ENCODE data around the gene SMCO4.

The SMCO4 gene

DNA sequence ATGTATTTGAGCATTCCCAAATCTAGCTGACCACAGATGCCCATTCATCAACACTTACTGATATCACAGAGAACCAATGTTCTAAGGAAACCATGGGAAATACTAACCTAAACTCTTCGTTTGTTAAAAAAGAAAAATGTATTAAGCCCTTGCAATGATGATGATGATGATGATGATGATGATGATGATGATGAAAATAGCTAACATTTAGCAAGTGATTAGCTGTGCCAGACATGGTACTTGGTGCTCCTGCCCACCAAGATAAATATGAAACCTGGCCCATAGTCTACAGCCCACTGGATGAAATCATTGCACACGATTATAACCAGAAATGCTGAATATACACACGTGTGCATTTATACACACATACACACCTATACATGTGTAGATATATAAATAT, 37.5 kb downstream of the SMCO4 start:
- DNase-seq (ENCODE audit: low spot score) (no peak), FAIRE-seq (no peak)

DNA sequence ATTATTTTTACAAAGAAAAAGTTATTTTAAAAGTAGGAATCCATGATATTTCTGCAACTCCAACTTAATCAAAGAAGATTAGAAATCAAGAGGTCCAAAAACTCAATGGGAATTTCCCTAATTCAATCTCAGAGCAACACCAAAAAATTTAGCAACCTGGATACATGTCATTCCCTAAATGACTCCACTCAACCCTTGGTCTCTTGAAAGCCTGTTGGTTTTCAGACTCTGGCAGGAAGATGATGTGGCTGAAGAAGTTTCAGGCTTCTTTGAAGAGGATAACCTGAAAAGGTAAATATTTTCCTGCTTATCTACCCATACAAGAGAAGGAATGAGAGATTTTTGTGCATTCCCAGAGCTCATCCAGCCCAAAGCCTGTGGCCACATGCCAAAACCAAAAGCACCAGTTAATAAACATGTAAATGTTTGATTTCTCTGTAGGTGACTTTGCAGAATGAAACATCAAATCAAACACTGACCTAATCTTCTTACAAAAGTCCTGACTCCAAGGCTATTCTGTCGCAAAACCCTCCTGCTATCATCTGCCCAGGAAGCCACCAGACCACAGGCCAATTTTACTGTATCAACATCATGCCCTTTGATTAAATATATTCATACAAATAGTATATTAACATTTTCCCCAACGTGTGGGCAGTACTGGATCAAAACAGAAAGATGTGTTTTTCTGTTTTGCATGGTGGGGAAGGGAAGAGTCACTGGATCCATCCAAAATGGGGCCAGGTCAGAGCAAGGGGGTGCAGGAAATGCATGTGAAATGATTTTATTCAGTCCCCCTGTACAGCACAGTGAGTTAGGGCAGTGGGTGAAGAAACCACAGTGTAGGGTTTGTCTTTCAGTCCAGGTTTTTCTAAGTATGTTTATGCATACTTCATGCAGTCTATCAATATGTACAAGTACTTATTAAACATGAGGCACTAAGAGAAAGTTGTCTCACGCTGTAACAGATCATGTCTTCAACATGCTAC, 38.8 kb downstream of the SMCO4 start:
- FAIRE-seq (no peak), DNase-seq (ENCODE audit: low spot score) (no peak)

DNA sequence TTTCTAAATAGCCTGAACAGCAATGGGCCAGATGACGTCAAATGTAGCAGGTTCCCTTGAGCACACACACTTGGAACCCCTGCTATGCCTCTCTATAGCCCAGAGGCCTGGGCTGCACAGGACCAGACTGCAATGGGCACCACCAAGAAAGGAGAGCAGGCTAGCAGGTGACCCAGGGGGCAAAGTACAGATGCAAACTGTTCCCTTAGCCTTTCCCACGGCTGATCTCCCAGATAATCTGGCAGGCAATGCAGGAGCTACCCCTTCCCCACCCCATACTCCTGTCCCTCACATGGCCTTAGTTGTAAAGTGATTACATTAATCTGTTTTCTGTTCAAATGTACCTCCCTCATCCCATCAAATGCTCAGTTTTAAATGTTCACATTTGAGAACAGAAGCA, 41.3 kb downstream of the SMCO4 start:
- no peak for DNase-seq (ENCODE audit: low spot score)
- FAIRE-seq, result no peak

DNA sequence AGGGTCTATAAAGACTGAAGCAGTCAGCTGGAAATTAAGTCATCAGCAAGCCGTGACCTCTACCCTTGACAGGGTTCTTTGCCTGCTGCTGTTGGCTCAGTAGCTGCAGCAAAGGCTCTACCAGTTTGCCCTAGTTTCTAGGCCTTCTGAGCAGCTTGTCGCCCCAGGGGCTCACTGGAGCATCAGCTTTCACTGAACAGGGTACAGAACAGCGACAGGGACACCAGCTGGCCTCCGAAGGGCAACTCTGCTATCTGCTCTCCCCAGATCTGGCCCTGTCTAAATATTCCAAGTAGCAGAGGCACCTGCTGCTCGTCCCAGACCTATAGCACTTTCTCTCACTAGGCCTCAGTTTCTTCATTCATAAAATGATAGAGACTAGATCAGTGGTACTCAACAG, 42.4 kb downstream of the SMCO4 start:
- FAIRE-seq, result no peak
- no peak for DNase-seq (ENCODE audit: low spot score)

DNA sequence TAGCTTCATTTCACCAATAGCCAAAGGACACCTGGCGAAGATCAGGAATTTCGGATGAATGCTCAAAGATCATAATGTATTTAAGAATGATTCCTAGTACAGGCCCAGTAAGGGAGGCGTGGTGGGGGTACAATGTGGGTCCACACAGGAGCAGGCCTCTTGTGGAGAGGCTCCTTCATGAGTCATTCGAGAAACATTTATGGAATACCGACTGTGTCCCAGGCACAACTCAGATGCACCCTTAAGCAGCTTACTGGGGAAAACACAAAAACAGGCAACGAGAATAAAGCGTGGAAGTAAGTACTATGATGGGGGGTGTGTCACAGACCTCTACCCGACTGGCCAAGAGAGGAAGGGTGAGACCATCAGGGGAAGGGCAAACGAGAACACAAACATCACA, 44.5 kb downstream of the SMCO4 start:
- FAIRE-seq (no peak), DNase-seq (ENCODE audit: low spot score) (peak; percentile 75)

DNA sequence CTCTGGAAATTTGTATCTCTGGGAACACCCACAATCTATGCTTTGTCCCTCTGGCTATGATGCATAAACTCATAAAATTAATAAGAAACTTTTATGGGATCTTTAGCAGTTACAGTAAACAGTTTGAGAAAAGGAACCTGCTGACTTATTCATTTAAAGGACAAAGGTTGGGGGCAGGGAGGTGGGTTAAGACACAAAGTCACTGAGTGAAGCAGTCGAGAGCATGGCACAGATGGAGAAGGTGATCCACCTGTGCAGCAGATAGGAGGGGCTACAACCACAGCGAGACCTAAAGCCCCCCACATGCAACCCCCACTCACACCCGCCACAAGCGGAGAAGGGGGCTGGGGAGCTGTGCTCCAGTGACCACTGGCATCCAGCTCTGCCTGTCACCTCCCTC, 45.0 kb downstream of the SMCO4 start:
- FAIRE-seq (no peak), DNase-seq (ENCODE audit: low spot score) (no peak)

DNA sequence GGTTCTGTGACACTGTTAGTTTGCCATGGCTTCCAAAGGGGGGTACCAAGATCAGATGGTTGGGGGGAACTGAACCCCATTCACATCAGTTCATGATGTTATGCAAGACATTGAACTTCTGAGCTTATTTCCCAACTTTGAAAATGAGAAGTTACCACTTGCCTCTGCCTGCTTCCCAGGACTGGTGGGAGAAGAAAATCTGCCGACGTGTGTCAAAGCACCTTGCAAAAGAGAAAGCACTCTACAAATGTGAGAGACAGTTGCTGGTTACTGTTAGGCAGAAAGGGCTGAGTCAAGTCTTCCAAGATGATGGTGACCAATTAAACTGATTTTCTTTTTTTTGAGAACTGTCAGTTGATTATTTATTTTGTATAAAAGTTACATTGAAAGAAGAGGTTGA, 45.6 kb downstream of the SMCO4 start:
- DNase-seq (ENCODE audit: low spot score), result no peak
- FAIRE-seq, result no peak

DNA sequence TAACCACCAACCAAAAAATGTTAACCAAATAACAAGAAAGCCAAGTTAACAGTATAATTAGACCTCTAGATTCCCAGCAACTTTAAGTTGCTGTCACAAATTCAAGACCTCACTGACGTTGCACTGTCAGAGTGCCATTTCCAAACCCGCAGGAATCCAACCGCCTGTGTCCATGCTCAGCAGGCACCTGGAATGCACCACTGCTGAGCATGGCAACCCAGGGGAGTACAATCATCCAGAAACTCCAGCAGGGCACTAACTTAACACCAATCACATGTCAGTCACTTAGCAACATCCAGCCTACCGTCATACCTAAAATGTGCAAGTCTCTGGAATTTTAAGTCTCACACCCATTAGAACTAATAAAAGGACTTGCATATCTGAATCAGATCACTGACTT, 48.8 kb downstream of the SMCO4 start:
- no peak for FAIRE-seq
- no peak for DNase-seq (ENCODE audit: low spot score)

DNA sequence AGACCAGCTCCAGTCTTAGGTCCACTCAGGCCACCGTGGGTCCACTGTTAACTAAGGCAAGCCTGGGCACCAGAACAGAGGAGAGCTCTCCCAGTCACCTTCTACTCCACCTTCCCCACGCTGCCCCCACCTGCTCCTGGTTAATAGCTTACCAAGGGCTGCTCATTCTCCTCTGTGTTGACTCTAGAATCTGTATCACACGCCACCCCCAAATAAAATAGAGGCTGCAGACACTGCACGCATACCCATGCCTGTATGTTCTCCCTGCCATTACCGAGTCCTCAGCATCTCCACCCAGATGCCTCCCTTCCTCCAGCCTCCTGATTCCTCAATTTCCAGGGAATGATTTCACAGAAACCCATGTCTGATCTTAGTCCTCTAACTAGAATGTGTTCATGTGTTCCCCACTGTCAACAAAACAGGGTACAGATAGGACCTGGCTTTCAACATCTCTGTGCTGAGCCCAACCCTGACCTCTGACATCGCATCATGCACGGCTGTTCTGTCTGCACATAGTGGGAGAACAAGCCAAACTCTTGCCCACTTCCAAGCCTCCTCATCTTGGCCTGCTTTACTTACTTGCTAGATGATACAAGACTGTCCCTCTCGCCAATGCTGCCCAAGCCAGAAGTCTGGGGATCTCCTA, 49.8 kb downstream of the SMCO4 start:
- DNase-seq (ENCODE audit: low spot score), result no peak
- no peak for FAIRE-seq

DNA sequence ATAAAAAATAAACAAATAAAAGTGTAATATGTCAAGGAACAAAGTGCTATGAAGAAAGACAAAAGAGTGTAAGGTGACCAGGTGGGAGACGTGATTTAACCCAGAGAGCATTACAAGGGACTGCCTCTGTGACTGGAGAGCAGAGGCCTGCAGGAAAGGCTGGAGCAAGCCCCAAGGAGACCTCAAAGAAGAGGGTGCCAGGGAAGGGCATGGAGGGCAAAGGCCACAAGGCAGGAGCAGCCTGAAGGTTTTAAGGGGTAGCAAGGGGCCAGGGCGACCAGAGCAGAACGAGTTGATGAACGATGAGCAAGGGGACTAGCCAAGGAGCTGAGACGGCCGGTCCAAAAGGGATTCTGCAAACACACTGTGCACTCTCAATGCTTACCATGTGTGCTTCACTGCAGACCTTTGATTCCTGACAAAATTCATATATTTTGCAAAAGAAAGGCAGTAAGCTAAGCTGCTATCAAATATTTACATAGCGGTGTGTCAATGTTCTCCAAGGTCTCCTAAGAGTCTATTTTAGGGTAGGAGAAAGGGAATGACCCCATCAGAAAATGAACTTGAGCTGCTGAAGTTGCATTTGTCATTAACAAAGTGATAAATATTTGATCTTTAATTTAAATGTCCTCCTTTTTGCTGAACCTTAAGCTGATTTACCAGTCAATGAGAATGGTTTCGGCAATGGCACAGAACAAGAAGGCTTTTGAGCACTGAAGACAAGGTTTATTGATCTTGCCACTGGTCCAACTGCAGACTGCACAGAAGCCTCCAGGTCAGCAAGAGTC, 50.5 kb downstream of the SMCO4 start:
- FAIRE-seq (no peak), DNase-seq (ENCODE audit: low spot score) (no peak)

DNA sequence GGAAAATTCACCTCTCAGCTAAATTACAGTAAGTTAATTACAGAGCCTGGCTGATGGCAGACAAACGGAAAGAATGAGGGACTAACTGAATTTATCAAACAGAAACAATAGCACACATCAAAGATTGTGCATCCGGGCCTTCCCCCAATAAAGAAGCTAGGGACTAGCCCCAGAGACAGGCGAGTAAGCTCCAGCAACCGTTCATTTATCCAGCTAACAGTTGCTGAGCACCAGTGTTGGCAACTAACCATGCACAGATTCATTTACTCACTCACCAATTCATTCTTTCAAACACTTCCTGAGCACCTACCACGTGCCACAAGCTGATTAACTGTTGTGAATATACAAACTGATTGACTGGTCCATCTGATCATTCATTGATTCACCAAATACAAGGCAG, 51.2 kb downstream of the SMCO4 start:
- no peak for FAIRE-seq
- DNase-seq (ENCODE audit: low spot score), result no peak

DNA sequence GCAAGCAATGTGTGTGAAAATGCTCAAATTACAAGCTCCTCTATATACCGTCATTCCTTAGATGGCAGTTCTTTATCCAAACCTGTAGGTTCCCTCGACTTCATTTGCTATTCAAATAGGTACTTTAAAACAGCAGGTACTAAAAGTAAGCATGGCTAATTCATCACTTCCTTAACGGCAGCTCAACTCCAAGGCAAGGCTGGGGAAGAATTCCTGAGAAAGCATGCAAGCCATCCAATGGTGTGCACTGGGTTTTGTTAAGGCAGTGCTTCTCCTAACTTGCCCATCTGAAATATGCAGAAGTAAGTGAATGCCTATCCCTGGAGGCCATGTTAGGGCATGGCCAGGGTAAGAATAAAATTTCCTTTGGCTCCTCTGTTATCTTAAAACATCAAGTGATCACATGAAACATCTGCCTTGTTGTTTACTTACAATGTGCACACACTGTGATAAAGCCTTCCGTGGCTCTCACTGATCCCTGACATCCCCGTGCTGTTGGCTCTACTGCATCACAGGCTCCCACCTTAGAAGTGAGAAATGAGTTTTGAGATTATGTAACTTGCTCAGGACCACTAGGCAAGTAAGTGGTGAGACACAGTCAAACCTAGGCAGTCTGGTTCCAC, 52.1 kb downstream of the SMCO4 start:
- FAIRE-seq (no peak), DNase-seq (ENCODE audit: low spot score) (no peak)

DNA sequence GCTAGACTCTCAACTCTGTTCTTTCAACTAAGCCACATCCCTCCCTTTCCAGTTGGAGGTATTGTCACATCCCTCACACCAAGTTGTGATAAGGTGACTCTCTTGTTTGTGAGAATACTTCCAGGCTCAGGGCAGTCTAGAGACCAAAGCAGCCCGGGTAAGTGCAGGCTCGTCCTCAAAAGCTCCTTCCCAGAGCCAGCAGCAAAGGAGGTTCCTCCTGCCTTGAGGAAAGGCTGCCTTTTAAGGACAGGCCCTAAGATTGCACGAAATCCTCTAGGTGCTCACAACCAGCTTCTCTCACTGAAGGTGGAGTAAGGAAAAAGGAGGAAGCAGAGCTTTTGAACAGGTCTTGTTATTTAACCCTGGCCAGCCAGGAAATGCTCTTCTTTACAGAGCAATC, 53.4 kb downstream of the SMCO4 start:
- no peak for FAIRE-seq
- no peak for DNase-seq (ENCODE audit: low spot score)

DNA sequence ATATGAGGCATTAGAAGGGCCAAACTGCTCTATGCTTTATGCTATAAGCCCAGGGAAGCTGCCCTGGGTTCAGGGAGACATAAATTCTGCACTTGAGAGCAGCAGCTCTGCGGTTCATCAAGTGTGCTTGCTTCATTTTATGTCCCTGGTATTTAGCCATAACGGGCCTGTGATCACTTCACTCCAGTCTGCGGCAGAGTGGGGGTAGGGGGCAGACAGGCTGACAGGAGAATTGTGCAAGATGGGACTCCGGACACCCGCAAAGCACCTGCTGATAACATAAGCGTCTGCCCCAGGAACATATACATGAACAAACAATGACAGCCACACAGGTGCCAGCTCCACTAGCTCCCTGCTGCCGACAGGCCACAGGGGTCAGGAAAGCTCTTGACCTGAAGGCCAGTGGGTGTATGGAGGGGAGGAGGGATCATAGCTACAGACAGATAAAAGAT, 56.1 kb downstream of the SMCO4 start:
- no peak for FAIRE-seq
- no peak for DNase-seq (ENCODE audit: low spot score)

DNA sequence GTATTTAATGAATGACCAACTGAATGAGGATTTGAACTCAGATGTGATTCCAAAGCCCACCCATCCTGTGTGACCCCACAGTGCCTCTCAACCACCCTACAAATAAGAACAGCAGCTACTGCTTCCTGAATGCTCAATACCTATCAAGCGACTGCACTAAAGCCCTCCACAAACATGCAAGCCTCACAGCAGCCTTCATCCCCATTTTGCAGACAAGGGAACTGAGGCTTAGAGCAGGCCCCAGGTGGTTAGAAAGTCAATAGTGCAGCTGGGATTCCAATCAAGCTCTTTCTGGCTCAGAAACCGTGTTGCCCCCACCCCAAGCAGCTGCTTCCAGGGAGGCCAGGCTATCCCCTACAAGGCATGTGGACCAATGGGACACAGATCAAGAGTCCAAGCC, 57.2 kb downstream of the SMCO4 start:
- no peak for DNase-seq (ENCODE audit: low spot score)
- no peak for FAIRE-seq

DNA sequence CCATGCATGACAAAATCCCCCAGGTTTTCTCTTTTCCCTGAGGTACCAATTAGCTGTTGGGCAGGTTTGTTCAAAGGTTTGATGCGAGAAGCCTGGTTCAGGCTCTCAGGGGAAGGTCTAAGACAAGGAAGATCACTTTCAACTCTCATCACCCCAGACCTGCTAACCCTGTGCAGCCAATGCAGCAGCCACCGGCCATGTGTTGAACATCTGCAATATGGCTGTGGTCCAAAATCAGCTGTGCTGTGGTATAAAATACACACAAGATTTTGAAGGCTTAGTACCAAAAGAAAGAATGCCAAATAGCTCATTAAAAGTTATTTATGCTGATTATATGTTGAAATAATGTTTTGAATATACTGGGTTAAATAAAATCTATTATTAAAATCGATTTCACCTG, 58.5 kb downstream of the SMCO4 start:
- DNase-seq (ENCODE audit: low spot score) (no peak), FAIRE-seq (no peak)

DNA sequence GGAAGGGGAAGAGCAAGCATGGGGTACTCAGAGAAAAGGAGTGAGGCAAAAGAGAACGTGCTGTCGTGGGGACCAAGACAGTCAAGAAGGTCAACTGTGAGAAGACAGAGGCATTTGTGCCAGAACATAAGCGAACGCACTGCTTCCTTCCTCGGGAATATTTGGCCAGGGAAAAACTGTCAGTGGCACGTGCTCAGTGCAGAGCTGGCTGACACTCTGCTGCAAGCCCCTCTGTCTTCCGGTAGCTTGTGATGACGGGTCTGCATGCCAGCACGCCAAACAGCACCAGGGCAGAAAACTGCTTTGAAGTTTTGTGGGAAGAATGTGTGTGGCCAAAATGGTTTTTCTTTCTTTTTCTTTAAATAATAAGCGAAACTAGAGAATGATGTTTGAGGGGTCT, 60.6 kb downstream of the SMCO4 start:
- FAIRE-seq, result no peak
- no peak for DNase-seq (ENCODE audit: low spot score)

DNA sequence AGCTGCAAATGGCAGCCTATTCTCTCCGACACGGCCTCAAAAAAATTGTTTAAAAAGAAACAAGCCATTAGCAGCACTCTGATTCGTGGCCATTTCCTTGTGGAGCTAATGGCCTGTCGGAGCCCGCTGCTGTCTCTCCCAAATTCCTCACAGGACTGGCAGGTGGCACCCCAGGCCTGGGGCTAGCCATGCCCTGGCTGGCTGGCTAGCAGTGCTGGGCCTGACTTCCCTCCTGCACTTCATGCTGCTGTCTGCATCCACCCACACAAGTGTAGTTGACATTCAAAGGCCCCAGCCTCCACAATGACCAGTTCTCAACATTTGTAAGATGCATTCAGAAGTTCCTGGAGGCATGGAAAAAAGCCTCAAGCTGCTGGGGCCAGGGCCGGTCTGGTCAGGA, 61.5 kb downstream of the SMCO4 start:
- FAIRE-seq (no peak), DNase-seq (ENCODE audit: low spot score) (no peak)

DNA sequence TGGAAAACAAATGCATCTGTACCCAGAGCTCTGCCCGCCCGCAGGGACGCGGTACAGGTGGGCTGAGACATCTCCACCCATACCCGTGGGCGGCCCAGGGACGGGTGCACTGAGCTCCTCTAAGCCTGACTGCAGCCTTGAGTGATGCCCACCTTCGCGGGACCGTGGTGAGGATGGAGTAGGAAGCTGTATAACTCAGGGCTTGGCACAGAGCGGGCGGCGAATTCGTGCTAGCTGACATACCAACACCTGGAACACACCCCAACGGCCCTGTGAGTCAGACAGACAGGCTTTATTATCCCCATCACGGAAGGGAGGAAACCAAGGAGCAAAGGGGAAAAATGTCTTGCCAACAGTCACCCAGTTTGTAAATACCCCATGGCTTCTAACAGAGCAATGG, 61.9 kb downstream of the SMCO4 start:
- FAIRE-seq (no peak), DNase-seq (ENCODE audit: low spot score) (no peak)

DNA sequence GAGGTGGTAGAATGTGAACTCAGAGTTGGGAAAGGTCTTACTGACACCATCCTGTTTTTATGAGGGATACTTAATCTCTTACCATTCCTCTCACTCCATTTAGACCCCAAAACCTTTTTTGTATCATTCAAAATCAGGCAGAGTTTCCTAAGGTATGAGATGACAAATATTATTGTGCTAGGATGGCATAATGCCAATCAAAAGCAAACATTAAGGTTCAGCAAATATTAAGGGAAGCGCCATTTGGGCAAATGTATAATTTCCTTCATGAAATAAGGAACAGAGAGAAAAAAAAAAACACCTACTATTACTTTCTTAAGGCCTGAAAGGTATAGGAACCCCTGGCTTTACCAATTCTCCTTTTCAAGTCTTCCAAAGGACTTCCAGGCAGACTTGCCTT, 62.4 kb downstream of the SMCO4 start:
- DNase-seq (ENCODE audit: low spot score) (no peak), FAIRE-seq (no peak)

DNA sequence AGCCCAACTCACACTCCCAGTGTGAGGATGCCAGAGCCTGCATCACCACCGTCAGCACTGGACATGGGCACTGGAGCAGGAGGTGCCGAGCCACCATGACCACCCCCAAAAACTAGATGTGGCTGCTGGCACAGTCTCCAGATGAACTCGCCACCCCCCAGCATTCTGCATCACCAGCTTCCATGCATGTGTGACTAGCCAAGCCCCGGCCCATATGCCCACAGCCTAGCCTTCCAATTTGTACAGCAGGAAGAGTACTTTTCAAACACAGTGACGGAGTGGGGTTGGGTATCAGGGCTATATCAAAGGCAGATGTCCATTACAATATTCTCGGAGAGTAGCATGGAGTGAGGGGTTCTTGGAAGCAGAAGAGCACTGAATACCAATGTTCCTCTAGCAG, 62.9 kb downstream of the SMCO4 start:
- no peak for FAIRE-seq
- no peak for DNase-seq (ENCODE audit: low spot score)

DNA sequence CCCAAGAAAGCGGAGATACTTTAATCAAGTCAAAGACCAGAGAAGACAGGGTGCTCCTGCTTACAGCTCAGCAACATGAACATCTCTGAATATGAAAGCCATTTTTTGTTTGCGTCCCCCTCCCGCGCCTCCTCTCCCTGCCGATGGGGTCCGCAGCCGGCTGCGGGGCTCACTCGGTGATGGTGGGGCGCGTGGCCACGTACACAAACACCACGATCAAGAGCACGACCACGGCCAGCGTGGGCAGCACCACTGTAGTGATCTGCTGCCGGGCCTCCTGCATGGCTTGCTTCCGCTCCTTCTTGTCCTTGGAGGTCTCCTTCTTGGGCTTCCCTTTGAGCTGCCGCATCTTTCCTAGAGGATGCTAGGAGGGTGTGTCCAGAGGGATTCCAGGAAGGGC, 64.3 kb downstream of the SMCO4 start:
- FAIRE-seq (no peak), DNase-seq (ENCODE audit: low spot score) (no peak)
